ENCODE measurements around the gene DSCAML1.

Gene DSCAML1

DNA sequence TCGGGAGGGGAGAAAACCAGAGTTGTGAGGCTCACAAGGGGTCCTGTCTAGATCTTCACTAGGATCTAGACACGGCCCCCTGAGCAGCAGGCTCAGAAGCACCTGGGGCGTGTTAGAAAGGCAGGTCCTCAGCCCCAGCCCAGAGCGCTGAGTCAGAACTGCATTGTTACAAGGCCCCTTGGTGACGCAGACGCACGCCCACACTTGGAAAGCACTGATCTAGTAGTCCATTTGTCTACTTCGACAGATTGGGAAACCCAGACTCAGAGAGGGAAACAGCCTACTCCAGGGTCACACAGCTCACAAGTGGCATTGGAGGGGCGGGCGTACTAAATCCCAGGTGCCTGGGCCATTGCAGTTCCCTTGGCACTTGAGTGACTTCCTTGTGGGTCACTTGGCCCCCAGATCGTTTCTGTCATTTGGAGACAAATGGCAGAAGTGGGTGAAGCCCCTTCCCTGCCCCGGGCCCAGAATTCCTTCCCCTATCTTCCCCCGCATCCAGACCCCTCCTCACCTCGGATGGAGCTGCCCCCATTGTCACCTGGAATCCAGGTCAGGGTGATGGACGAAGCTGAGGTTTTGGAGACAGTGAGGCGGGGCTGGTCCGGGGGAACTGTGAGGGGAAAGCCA lies 358.5 kb downstream of the DSCAML1 start:
- no peak for DNase-seq

DNA sequence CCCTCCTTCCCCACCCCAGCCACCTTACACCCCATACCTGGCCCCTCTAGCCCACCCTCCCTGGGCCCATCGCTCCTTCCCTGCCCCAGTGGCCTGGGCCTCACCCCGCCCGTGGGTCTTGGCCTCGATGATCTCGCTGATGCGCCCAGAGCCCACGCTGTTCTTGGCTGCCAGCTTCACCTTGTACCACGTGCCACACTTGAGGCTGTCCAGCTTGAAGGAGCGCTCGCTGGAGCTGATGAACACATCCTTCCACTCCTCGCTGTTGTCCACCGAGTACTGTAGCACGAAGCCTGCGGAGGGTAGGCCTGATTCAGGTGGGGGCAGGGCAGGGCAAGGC lies 359.3 kb downstream of the DSCAML1 start:
- DNase-seq: no peak

DNA sequence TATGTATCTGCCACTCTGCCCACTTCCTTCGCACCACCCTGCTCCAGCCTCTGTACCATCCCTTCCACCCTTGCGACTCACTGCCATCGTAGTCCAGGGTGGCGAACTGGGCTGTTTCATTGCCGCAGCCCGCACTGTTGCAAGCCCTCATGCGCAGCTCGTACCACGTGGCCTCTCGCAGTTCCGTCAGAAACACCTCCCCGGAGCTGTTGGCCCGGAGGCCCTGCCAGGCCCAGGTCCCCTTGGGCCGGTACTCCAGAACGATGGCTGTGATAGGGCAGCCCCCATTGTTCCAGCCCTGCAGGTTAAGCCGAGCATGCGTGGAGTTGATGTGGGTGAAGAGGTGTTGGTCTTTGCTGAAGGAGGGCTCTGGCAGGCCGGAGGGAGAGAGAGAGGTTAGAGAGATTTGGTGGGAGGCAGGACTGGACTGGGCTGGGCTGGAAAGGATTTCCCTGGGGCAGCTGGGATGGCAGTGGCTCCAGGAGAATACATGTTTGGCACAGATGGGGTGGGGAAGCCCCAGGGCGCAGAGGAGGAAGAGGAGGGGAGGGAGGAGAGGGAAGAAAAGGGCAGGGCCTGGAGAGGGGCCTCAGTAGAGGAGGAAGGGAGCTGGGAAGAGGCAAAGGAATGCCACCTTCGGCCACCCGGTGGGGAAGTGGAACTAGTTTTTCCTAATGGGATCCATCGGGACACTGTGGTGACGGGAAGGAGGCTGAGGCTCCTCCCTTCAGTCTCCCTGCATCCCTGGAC lies 359.8 kb downstream of the DSCAML1 start:
- no peak for DNase-seq

DNA sequence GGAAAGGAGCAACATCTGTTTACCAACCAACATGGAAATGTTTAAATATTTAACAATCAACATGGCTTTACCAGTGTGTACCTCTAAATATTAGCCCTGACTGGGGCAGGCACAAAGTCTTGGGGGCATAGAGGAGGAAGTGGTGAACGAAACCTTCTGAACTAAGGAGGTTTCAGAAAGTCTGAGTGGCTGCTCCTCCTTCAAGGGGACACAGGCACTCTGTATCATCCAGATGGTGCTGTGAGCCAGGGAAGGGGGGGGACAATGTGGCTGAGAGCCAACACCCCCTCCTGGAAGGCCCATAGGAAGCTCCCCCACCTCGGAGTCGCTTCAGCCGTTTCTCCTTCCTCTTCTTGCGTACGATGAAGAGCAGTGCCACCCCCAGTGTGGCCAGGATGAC lies 361.7 kb downstream of the DSCAML1 start:
- DNase-seq: peak; percentile 47

DNA sequence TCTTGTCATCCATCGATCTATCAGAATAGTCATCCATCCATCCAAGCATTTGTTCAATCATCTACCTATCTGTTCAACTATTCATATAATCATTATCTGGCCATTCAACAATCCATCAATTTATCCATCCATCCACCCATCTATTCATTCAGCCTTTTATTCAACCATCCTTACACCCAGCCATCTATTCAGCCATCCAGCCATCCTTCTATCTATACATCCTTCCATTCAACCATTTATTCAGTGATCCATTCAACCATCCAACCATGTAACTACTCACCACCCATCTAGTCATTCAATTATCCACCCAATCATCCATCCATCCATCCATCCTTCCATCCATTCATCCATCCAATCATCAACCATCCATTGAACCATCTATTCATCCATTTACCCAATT lies 362.5 kb downstream of the DSCAML1 start:
- DNase-seq: no peak

DNA sequence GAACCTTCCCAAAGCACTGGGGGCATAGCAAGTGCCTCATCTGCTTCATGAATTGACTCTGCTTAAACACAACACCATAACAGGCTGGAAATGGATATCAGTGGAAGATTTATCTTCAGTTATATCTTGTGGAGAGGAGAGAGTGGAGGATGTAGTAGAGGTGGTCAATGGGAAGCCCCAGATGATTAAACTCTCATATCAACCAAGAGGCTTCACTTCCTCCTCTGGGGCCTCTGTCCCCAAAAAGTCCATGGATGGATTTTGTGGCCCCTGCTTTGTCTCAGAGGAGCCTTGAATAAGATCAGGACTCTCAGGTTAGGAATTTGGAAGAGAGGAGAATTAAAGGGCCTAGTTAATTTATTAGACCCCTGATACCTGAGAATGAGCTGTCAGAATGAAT lies 363.3 kb downstream of the DSCAML1 start:
- no peak for DNase-seq

DNA sequence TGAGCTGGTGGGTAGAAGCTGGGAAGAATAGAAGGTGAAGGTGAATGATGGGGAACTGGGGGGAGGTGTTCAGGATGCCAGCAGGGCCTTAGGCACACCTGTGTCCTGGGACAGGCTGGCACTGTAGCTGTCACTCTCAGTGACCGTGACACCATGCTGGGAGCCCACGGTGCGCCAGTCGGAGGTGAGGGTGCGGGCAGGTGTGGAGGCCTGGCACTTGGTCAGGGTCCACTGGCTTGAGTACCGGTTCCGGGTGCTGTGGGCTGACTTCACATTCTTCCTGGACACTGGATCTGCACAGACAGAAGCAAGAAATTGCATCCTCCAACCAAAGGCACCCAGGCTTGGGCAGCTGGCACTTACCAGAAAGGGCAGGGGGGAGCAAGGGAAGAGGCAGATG lies 365.6 kb downstream of the DSCAML1 start:
- DNase-seq: no peak

DNA sequence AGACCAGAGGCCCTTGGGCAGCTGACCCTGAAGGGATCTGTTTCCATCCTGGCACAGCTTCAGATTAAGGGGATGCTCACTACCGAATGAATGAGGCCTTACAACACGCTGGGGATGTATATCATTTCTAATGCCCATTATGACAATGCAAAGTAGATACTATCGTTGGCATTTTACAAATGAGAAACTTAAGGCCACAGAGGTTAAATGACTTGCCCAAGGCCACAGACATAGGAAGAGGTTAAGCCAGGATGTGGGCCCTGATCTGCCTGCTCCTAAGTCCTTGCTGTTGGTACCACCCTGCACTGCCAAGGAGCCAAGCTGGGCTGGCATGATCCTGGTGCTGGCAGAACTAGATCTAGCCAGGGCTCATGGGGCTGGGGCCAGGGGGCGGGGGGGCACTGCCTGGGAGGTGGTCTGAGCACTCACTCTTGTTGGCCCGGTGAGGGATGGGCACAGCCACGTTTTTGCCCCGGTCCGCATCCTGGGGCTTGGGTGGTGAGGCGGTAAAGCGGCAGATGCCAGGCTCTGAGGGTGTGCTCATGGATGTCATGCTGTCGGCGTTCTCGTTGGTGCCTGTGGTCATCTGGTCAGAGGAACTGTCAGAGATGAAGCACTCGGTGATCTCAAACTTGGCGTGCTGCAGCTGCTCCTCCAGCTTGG lies 366.6 kb downstream of the DSCAML1 start:
- DNase-seq: no peak

DNA sequence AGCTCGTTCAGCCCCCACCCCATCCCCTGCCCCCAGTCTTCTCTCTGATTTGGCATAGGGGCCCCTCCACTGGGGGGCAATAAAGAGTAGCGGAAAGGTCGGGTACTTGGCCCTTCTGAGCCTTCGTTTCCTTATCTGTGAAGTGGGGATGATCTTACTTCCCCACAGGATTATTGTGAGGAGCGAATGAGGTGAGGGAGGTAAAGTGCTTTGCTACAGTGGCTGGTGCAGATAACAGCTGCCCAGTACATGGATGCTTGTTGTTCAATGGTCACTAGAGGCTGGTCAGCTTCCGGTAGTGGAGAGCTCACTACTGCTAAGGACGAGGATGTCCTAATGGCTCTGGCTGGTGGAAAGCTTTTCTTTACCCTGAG lies 368.2 kb downstream of the DSCAML1 start:
- no peak for DNase-seq

DNA sequence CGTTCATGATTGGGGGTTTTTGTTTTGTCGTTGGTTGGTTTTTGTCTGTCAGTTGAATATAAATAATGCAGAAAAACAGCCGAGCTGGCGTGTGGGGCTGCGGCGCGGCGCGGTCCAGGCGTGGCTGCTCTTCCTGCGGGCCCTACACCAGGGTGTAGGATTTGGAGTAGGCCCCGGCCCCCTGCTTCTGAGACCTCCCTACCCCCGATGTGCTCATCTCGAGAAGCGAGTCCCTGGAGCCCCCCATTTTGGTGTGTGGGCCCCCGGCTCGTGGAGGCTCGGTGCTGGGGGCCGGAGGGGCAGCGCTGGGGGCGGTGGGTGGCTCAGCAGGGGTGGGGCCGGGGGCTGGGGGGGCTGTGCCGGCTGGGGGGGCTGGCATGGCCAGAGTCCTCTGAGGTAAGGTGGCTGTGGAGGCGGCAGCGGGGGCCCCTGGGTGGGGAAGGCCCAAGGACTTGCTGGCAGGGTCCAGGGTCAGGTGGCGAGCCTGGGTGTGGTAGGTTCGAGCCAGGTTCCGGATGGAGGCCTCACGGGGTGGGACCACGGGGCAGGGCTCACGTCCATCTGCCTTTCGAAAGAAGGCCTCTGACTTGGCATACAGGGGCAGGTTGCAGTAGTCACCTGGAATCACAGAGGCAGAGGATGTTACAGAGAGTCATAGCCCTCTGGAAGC lies 368.7 kb downstream of the DSCAML1 start:
- no peak for DNase-seq

DNA sequence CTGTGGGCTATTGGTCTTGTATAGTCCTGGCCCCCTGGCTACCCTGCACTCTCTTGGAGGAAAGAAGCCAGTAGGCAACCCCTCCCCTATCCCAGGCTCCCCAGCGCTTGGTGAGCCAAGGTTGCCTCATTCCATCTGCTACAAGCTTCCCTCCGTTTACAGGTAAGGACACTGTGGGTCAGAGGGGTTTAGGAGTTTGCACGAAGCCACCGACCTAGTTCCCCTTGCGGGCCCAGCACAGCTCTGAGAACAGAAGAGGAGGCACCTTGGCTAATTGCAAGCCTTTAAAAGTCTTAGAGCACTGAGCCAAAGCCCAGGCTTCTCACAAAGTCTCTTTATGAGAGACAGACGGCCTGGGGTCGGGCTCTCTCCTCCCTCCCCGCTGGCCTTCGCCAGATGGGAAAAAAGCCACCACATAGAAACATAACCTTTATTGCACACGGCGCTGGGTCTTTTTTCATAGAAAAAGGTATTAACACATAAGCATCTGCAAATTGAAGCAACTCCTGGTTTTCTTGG lies 369.6 kb downstream of the DSCAML1 start:
- no peak for DNase-seq

DNA sequence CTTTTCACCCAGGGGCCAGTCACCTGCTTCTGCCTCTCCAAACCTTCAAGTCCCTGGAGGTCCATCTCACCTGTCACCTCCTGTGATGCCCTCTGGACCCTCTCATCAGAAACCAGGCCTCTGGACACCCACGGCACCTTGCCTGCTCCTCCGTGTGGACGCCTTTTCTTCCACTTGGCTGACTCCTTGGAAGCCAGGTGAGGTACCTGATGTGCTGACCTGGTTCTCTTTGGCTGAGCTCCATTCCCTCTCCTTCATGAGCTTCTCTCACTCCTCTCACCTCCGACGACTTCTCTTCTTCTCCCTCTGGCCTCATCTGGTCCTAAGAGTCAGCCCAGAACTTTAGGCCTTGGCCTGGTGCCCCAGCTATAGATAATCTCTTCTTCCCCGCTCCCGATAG lies 370.1 kb downstream of the DSCAML1 start:
- no peak for DNase-seq

DNA sequence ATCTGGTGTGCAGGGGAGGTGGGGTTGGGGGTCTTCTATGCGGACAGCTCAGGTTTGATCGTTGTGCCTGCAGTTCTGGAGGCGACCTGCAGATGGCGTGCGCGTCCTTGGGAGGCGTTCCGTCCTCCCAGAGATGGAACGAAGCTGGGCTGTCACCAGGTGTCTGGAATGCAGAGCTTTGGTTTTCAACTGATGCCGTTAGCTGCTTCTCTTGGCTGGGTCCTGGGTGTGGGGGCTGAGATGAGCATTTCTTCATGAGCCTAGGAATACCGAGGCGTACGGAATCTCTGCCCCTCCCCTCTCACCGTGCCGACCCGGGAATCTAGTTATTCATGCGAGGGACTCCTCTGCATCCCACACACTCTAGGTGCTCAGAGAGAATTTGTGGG lies 370.7 kb downstream of the DSCAML1 start:
- DNase-seq: peak; percentile 7

DNA sequence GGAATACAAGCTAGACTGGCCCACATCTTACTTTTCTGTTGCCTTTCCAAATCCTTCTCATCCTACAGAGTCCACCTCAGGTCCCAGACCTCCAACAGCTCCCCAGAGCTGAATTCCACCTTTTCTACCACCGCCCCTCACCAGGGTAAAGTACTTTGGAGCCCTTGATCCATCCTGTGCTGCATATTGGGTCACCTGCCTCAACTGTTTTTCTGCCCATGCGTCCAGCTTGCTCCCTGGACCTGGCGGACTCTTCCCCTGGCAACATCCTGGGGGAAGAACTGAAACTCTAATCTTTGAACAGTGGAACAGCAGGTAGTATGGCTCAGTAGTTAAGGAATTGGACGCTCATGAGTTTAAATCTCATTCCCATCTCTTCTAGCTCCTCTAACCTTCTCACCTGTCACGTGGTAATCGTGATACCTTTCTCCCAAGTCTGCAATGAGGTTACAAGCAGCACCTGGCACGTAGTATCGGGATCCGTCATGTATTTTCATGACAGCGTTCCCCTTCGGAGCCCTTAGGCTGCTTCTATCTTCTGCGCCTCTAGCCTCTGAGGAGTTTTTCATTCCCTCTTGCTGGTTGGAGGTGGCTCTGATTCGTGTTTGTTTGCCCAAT lies 371.2 kb downstream of the DSCAML1 start:
- no peak for DNase-seq

DNA sequence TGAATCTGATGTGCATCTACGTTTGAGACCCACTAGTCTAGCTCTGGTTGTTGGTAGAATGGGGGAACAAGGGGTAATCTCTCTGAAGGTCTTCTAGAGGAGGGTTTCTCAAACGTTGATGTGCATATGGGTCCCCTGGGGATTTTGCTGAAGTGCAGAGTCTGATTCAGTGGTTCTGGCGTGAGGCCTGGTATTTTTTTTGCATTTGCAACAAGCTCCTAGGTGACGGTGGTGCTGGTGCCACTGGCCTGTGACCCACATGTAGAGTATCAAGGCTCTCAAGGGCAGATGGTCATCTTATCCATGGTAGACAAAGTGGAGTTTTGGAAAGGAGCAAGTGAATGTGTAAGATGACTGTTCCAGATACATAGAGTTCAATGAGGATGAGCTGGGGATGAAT lies 372.2 kb downstream of the DSCAML1 start:
- DNase-seq: no peak

DNA sequence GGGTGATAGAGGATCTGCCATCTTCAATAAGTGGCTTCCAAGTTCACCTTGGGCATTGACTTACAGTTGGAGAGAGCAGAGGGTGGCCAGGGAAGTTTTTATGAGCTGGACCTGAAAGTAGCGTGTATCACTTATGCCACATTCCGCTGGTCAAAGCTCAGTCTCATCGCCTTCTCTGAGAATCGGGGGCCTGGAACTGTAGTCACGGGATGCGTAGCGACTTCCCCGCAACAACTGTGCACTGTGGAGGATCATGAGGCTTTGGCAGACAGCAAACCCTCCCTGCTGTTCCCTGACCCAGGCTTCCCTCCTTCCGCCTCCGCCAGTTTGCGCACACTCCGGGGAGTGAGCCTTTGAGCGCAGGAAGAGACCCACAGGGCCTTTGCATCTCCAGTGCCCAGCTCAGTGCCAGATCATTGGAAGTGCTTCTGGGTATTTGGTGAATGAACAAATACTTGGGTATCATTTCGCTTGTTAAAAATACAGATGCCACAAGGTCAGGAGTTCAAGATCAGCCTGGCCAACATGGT lies 373.9 kb downstream of the DSCAML1 start:
- DNase-seq: no peak

DNA sequence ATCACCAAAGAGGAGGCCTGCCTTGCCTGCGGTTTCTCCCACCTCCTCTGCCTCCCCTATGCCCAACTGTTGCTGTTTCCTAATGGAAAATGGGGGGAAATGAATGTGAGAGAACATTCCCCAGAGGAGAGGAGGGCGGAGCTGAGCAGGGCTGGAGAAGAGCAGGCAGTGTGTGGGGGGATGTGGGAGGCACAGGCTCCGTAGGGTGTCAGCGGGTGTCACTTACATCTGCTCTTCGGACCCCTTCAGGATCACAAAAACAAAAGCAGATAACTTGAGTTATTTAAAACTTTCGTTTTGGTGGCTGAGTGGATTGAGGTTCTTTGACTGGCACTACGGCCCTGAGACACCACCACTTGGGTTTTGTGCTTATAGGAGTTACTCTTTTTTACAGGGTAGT lies 375.5 kb downstream of the DSCAML1 start:
- no peak for DNase-seq

DNA sequence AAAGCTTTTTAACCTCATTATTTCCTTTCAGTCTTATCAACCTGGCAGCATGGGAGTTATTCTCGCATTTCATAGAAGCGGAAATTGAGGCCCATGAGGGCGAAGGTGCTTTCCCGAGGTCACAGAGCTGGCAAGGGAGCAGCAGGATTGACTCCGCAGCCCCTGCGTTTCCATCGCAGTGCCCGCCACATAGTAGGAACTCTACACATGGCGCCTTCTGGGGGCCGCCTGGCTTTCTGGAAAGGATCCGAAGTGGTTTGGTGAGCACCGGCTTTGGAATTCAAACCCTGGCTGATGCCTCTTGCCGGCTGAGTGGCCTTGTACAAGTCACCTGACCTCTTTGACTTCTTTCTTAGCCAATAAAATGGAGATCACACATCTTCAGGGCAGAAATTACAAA lies 376.0 kb downstream of the DSCAML1 start:
- no peak for DNase-seq

DNA sequence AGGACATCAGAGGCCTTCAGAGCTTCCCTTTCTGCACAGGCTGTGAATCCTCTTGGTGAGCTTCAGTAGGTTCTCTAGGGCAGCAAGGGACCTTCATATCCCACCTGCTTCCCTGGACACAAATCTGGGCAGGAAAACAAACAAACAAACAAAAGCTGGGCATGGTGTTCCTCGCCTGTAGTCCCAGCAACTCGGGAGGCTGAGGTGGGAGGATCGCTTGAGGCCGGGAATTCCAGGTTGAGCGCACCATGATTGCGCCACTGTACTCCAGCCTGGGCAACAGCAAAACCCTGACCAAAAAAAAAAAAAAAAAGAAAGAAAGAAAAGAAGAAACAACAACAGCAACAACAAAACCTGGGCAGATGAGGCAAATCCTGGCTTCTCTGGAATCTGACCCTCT lies 376.4 kb downstream of the DSCAML1 start:
- no peak for DNase-seq

DNA sequence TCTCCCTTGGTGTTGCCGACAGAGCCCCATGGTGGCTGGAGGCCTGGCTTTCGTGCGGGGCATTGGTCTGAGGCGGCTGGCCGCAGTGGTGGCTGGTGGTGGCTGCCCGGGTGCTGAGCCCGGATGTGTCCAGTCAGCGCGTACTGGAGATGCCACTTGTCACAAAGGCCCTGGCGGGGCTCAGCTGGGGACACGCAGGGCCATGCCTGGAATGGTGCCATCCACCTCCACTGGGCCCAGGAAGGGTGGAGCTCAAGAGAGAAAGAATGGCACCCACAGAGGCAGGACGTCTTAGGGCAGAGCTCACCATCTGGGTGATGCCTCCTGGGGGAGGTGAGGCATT lies 376.9 kb downstream of the DSCAML1 start:
- no peak for DNase-seq

DNA sequence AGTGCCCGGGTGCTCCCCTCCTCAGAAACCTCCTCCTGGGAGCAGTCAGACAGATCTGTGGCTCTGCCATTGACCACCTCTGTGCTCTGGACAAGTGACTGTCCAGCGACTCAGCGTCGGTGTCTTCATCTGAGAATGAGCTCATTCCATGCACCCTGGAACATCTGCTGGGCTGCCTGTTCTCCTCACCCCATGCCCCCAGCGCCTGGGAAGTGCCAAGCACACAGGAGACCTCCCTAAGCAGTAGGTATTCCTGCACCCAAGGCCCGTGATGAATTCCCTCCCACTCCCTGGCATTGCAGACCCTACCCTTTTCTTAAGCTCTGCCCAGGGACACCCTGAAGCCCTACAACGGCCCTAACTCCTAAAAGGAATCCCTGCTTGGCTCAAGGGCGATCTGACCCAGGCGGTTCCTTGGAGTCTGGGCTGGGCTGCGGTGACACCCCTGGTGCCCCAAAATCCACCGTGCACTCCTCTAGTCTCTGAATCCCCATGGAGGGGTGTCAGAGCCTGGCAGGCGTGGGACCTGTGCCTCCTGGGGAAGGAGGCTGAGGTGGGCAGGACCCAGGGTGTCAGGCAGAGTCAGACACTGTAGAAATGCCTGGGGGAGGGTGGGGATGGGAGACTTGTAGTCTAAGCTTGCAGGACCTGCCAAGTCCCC lies 377.4 kb downstream of the DSCAML1 start:
- no peak for DNase-seq

DNA sequence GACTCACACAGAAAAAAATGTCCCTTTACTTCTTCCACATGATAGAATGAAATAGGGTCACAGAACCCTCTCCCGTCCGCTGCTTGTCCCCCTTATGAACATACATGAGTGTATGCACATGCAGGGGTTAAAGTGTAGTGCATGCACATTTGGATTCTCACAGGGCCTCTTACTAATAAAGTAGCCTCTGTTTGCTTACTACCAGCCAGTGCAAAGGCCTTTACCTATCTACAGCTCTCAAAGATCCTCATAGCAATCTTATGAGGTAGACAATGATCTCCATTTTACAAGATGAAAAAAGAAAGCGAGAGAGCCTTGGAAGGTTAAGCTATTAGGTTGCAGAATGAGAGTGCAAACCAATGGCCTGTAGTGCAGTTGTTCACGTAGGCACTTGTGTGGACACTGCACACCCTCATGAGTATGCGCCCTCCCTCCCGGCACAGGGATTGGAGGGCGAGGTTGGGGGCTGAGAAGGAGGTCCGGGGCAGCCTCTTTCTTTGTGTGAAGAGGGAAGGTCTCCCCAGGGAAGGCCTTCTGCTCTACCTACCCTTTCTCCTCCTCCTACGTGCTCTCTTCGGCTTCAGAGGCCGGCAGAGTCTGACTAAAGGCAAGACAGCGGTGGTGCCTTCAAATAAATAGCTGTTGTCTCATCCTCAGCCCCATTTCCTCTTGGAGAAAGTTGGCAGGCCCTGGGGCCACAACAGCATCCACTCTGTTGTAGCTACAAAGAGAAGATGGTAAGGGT lies 378.1 kb downstream of the DSCAML1 start:
- DNase-seq: no peak

All from MV-4-11 (cell line).